GM12892 (cell line): ENCODE data around the gene MEGF9.

Experiments used
- POLR2A ChIP-seq: IDR thresholded peaks from 2 replicates; pipeline ENCODE4 v1.6.1; 2011; ENCODE audit warnings: low read depth, low read length, control low read depth
- POLR2AphosphoS5 ChIP-seq: IDR thresholded peaks from 2 replicates; pipeline ENCODE4 v1.6.1; 2011; ENCODE audit warnings: low read depth, low read length, control low read depth
- TAF1 ChIP-seq: IDR thresholded peaks from 2 replicates; pipeline ENCODE4 v1.6.1; 2011; ENCODE audit warnings: low read depth, mild to moderate bottlenecking, control low read depth, low read length, borderline replicate concordance

GRCh38 chr9:120711354-120711753, 2.9 kb downstream of the MEGF9 start:
- TF ChIP-seq TAF1 = no peak
- no peak for TF ChIP-seq POLR2A
- no peak for TF ChIP-seq POLR2AphosphoS5
